Measurements from ENCODE around the gene MTURN. TPM values are rescaled to one million over a fixed set of nuclear protein-coding genes. Genes with fewer than 3 reads are reported as not detected.
A peak's percentile ranks its signal among the peaks of the same experiment; 100 is the strongest.

MTURN gene
- polyA plus RNA-seq, 1 donor (not counting 4 experiments of a cell fraction or from before 2014, with no cell fraction given) = 10.8 TPM

GRCh38 chr7:30166841-30167235 is 32.1 kb downstream of the MTURN start:
- DNase-seq (ENCODE audit: low read depth, low spot score) (no peak), FAIRE-seq (no peak)
- H3K9me1 ChIP-seq (ENCODE audit: control insufficient read depth, extremely low read depth, insufficient read depth, low read length) = no peaks in the 10 kb centered on the region
- H2AFZ ChIP-seq (ENCODE audit: control insufficient read depth, low read length) = no peak overlapping the region
- dilution Hi-C loops (cut with MboI; ENCODE audit: extremely low pct_ligation_motif_present, low sequenced_read_pairs) = no loop called here
- no peak overlapping the region for H3K4me3 ChIP-seq (ENCODE audit: control insufficient read depth in 2 of 3, extremely low read depth in 1 of 3, insufficient read depth in 2 of 3, low read depth in 1 of 3, low read length in 3 of 3)
- H3K9ac ChIP-seq (ENCODE audit: control insufficient read depth, extremely low read depth, insufficient read depth, low read length) = no peak overlapping the region
- no peaks in the 10 kb centered on the region for H3K9me3 ChIP-seq (ENCODE audit: control insufficient read depth, low read depth, low read length)
- TF ChIP-seq EZH2 (IDR thresholded peaks at IDR 0.05; ENCODE audit: low read length) = no peak
- no peak for TF ChIP-seq CTCF (optimal IDR thresholded peaks at IDR 0.05 in 1 of 3, IDR thresholded peaks at IDR 0.05 in 1 of 3, conservative IDR thresholded peaks at IDR 0.05 in 1 of 3; ENCODE audit: extremely low read depth in 1 of 3, insufficient read depth in 2 of 3, low read length in 3 of 3)
- no peaks in the 10 kb centered on the region for H3K36me3 ChIP-seq (ENCODE audit: control insufficient read depth in 2 of 2, extremely low read depth in 1 of 2, insufficient read depth in 2 of 2, low read length in 2 of 2)
- H3K4me1 ChIP-seq (ENCODE audit: control insufficient read depth, extremely low read depth, insufficient read depth, low read length) = peaks cover 76% of the 10 kb centered on the region
- no peaks in the 10 kb centered on the region for H4K20me1 ChIP-seq (ENCODE audit: control insufficient read depth, extremely low read depth, insufficient read depth, low read length)
- no peaks in the 10 kb centered on the region for H3K79me2 ChIP-seq (ENCODE audit: control insufficient read depth, insufficient read depth, low read length)
- peak overlapping the region; percentile 55 for H3K4me2 ChIP-seq (ENCODE audit: control insufficient read depth, extremely low read depth, insufficient read depth, low read depth, low read length)
- peak overlapping the region; percentile 77 for H3K27ac ChIP-seq (ENCODE audit: control insufficient read depth, insufficient read depth, low read length)
- no peaks in the 10 kb centered on the region for H3K27me3 ChIP-seq (ENCODE audit: control insufficient read depth, extremely low read depth, insufficient read depth, low read length)

- TF ChIP-seq CTCF (optimal IDR thresholded peaks at IDR 0.05 in 1 of 3, IDR thresholded peaks at IDR 0.05 in 1 of 3, conservative IDR thresholded peaks at IDR 0.05 in 1 of 3; ENCODE audit: extremely low read depth in 1 of 3, insufficient read depth in 2 of 3, low read length in 3 of 3) = no peak
- TF ChIP-seq EZH2 (IDR thresholded peaks at IDR 0.05; ENCODE audit: low read length) = no peak
- no peak overlapping the region for H3K4me3 ChIP-seq (ENCODE audit: control insufficient read depth in 2 of 3, extremely low read depth in 1 of 3, insufficient read depth in 2 of 3, low read depth in 1 of 3, low read length in 3 of 3)
- no peaks in the 10 kb centered on the region for H3K9me3 ChIP-seq (ENCODE audit: control insufficient read depth, low read depth, low read length)
- H3K4me2 ChIP-seq (ENCODE audit: control insufficient read depth, extremely low read depth, insufficient read depth, low read depth, low read length) = no peak overlapping the region
- H3K9ac ChIP-seq (ENCODE audit: control insufficient read depth, extremely low read depth, insufficient read depth, low read length) = no peak overlapping the region
- dilution Hi-C loops (cut with MboI; ENCODE audit: extremely low pct_ligation_motif_present, low sequenced_read_pairs) = no loop called here
- H3K4me1 ChIP-seq (ENCODE audit: control insufficient read depth, extremely low read depth, insufficient read depth, low read length) = peaks cover 78% of the 10 kb centered on the region
- no peaks in the 10 kb centered on the region for H3K36me3 ChIP-seq (ENCODE audit: control insufficient read depth in 2 of 2, extremely low read depth in 1 of 2, insufficient read depth in 2 of 2, low read length in 2 of 2)
- H3K27me3 ChIP-seq (ENCODE audit: control insufficient read depth, extremely low read depth, insufficient read depth, low read length) = no peaks in the 10 kb centered on the region
- no peaks in the 10 kb centered on the region for H4K20me1 ChIP-seq (ENCODE audit: control insufficient read depth, extremely low read depth, insufficient read depth, low read length)
- DNase-seq (ENCODE audit: low read depth, low spot score) (no peak), FAIRE-seq (no peak)
- H3K79me2 ChIP-seq (ENCODE audit: control insufficient read depth, insufficient read depth, low read length) = no peaks in the 10 kb centered on the region
- no peak overlapping the region for H2AFZ ChIP-seq (ENCODE audit: control insufficient read depth, low read length)
- H3K9me1 ChIP-seq (ENCODE audit: control insufficient read depth, extremely low read depth, insufficient read depth, low read length) = no peaks in the 10 kb centered on the region
- no peak overlapping the region for H3K27ac ChIP-seq (ENCODE audit: control insufficient read depth, insufficient read depth, low read length)
These were observed 33.1 kb downstream of the MTURN start for GRCh38 chr7:30167901-30168300.
